Skeletal muscle tissue (tissue), 4 donors: ENCODE measurements around the gene NHP2. TPM values are rescaled to one million over a fixed set of nuclear protein-coding genes. Genes with fewer than 3 reads are reported as not detected.

ENCODE experiments used
- H3K27ac ChIP-seq: one replicate; pipeline ENCODE4 v1.7.0; 2013; ENCODE audit warnings: mild to moderate bottlenecking, low read depth, low read length, inconsistent platforms
- H3K27me3 ChIP-seq, 3 donors: one replicate each; pipeline ENCODE4 v1.7.0; 2013; ENCODE audit warnings: low read length in 3 of 3; ENCODE audit not compliant: control insufficient read depth in 3 of 3, insufficient read depth in 3 of 3
- H3K36me3 ChIP-seq, 3 donors: one replicate each; pipeline ENCODE4 v1.7.0; 2013; ENCODE audit warnings: low read length in 3 of 3; ENCODE audit not compliant: control insufficient read depth in 3 of 3, insufficient read depth in 3 of 3
- H3K4me1 ChIP-seq, 3 donors: one replicate each; pipeline ENCODE4 v1.7.0; 2013; ENCODE audit warnings: low read length in 3 of 3, mild to moderate bottlenecking in 3 of 3; ENCODE audit not compliant: control insufficient read depth in 3 of 3, insufficient read depth in 3 of 3
- H3K4me3 ChIP-seq, 3 donors: one replicate each; pipeline ENCODE4 v1.7.0; 2013; ENCODE audit warnings: low read length in 3 of 3
- H3K9ac ChIP-seq, 3 donors: one replicate each; pipeline ENCODE4 v1.7.0; 2013; ENCODE audit warnings: low read length in 3 of 3, mild to moderate bottlenecking in 3 of 3, moderate library complexity in 2 of 3, low read depth in 1 of 3
- H3K9me3 ChIP-seq, 3 donors: one replicate each; pipeline ENCODE4 v1.7.0; 2013; ENCODE audit warnings: low read length in 3 of 3; ENCODE audit not compliant: control insufficient read depth in 3 of 3
- total RNA-seq: library from RNA; depleted of rRNA; stranded (reverse); fragments of >200 nt; gene quantifications from one replicate; pipeline ENCODE4 v1.2.3, GENCODE V29; 2014
- donor health status: Osteomylitis.

Gene NHP2
- total RNA-seq, 1 donor from 2014 or later = 77.8 TPM

DNA sequence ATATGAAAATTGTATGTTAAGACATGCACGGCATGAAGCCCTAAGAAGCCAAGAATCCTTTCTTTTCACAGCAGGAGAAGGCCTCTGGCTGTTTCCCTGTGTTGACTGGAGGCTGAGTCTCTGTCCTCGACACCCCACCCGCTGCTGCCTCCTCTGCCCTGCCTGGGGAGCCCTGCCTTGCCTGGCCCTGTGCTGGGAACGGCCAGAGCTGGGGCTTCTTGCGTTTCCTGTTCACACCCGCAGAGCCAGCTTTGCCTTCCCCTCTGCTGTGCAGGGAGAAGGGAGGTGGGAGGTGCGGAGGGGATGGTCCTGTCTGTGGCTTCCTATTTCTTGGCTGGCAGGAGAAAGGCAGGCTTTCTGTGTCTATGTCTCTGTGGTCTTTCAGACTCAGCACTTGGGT lies 40.3 kb upstream of the NHP2 start:
- Histone ChIP-seq H3K36me3 (no peaks in the 10 kb centered on the region), H3K4me3 (no peak overlapping the region), H3K9me3 (no peaks in the 10 kb centered on the region), H3K9ac (no peak overlapping the region), H3K4me1 (no peaks in the 10 kb centered on the region), H3K27ac (no peak overlapping the region), H3K27me3 (peaks cover 4 to 11% (median 6%) of the 10 kb centered on the region in 3 donors)

DNA sequence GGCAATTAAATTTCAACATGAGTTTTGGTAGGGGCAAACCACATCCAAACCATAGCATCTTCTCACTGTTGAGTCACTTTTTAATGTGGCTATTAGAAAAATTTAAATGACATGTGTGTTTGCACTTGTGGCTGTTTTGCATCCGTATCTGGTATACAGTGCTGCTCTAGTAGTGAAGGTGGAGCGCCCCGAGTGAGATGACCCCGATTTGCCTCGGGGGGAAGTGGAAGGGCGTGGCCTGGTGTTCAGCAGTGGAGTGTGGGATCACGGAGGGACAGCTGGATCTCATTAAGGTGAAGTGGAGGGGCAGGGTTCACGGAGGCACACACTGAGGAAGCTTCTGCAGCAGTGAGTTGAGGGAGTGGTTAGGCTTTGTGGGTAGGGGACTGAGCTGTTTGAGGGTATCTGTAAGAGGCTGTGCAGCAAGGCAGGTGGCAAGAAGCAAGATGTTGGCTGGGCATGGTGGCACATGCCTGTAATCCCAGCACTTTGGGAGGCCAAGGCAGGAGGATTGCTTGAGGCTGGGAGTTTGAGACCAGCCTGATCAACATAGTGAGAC lies 39.6 kb upstream of the NHP2 start:
- Histone ChIP-seq H3K27ac (no peak overlapping the region), H3K4me1 (no peaks in the 10 kb centered on the region), H3K36me3 (no peaks in the 10 kb centered on the region), H3K9ac (no peak overlapping the region), H3K9me3 (no peaks in the 10 kb centered on the region), H3K27me3 (peaks cover 4 to 11% (median 6%) of the 10 kb centered on the region in 3 donors), H3K4me3 (no peak overlapping the region)

DNA sequence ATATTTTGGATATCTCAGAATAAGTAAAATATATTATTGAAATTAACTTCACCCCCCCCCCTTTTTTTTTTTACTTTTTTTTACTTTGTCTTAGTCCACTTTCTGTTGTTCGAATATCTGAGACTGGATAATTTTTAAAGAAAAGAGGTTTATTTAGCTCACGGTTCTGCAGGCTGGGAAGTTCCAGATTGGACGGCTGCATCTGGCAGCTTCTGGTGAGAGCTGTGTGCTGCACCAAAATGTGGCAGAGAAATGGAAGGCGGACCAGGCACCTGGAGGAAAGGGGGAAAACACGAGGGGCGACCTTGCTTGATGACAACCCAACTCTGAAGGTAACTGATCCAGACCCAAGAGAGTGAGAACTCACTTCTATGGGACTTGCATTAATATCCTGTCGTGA lies 39.1 kb upstream of the NHP2 start:
- H3K4me1 ChIP-seq = no peaks in the 10 kb centered on the region
- no peaks in the 10 kb centered on the region for H3K36me3 ChIP-seq
- no peak overlapping the region for H3K27ac ChIP-seq
- H3K4me3 ChIP-seq = no peak overlapping the region
- H3K9ac ChIP-seq = no peak overlapping the region
- H3K27me3 ChIP-seq = peaks cover 4 to 11% (median 6%) of the 10 kb centered on the region in 3 donors
- H3K9me3 ChIP-seq = no peaks in the 10 kb centered on the region

DNA sequence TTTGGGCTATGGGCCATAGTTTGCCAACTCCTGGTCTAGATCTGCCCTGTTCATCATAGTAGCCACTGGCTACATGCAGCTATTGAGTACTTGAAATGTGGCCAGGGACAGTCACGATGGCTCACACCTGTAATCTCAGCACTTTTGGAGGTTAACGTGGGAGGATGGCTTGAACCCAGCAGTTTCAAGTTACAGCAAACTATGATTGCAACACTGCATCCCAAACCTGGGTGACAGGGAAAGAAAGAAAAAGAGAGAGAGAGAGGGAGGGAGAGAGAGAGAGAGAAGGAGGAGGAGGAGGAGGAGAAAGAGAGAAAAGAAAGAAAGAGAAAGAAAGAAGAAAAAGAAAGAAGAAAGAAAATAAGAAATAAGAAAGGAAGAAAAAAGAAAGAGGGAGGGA lies 38.6 kb upstream of the NHP2 start:
- Histone ChIP-seq H3K9ac (no peak overlapping the region), H3K9me3 (no peaks in the 10 kb centered on the region), H3K4me3 (no peak overlapping the region), H3K36me3 (no peaks in the 10 kb centered on the region), H3K27ac (no peak overlapping the region), H3K4me1 (no peaks in the 10 kb centered on the region), H3K27me3 (peaks cover 4 to 11% (median 6%) of the 10 kb centered on the region in 3 donors)

DNA sequence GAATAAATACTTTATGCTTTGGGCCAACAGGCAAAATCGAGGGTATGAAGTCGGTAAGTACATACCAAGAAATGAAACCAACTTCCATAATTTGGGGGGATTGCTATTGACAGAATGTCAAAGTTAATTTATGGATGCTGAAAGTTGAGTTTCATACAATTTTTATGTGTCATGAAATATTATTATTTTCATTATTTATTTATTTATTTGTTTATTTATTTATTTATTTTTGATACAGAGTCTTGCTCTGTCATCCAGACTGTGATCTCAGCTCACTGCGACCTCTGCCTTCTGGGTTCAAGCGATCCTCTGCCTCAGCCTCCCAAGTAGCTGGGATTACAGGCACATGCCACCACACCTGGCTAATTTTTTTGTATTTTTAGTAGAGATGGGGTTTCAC lies 38.0 kb upstream of the NHP2 start:
- H3K4me3 ChIP-seq = no peak overlapping the region
- peaks cover 4 to 11% (median 6%) of the 10 kb centered on the region in 3 donors for H3K27me3 ChIP-seq
- H3K9ac ChIP-seq = no peak overlapping the region
- no peak overlapping the region for H3K27ac ChIP-seq
- H3K4me1 ChIP-seq = no peaks in the 10 kb centered on the region
- no peaks in the 10 kb centered on the region for H3K9me3 ChIP-seq
- no peaks in the 10 kb centered on the region for H3K36me3 ChIP-seq

DNA sequence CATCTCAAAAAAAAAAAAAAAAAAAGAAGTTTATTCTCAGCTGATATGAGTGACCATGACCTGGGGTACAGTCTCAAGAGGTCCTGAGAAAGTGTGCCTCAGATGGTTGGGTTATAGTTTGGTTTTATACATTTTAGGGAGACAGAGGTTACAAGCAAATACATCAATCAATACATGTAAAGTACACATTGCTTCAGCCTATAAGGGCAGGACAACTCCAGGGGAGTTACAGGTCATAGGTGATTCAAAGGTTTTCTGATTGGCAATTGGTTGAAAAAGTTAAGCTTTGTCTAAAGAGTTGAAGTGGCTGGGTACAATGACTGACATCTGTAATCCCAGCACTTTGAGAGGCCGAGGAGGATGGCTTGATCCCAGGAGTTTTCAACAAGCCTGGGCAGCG lies 35.7 kb upstream of the NHP2 start:
- H3K27me3 ChIP-seq = peaks cover 4 to 11% (median 6%) of the 10 kb centered on the region in 3 donors

DNA sequence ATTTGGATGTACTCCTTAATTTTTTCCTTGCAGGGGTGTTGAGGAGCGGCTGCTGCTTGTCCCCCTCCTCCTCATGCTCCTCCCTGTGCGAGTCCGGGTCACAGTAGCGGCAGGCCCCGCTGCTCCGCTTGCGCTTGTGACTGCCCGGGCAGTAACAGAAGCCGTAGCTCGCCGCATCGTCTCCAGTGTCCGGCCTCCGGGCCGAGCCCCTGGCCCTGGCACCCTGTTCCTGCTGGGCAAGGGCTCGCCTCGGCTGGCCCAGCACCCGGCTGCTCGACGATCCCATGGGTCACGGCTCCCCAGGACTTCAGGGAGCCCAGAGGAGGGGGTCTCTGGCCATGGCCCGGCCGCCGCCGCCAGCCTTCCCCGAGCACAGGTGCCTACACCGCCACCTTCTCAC lies 33.3 kb upstream of the NHP2 start, which contains the start of gene GMCL2:
Gene GMCL2, minus strand, starts transcription at position 358 of the 400 bp plus-strand sequence. Its CDS starts 72 bp downstream, at position 286.
- Histone ChIP-seq H3K36me3 (no peaks in the 10 kb centered on the region), H3K4me3 (no peak within 1 kb of the TSS)

More for the DNA sequence above, 35.7 kb upstream of the NHP2 start:
- Histone ChIP-seq H3K9ac (no peak overlapping the region), H3K36me3 (no peaks in the 10 kb centered on the region), H3K4me1 (no peaks in the 10 kb centered on the region), H3K9me3 (no peaks in the 10 kb centered on the region), H3K27ac (no peak overlapping the region), H3K4me3 (no peak overlapping the region)

DNA sequence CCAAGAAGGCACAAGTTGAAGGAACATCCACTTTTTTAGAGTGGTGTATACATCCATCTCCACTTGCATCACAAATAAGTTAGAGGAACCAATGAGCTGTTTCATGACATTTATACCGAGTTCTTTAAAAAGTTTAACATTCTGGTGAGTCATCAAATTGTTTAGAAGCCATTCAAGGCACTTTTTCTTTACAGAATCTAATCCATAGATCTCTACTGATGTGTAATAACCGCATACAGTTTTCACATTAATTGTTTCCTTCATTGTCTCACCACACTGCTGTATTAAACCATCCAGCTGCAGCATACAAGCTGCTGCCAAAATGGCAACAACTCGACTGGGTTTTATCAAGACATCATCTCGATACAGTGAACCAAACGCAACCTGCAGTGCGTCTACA lies 32.7 kb upstream of the NHP2 start:
- Histone ChIP-seq H3K27ac (no peak overlapping the region), H3K9ac (no peak overlapping the region), H3K9me3 (no peaks in the 10 kb centered on the region), H3K27me3 (no peaks in the 10 kb centered on the region), H3K36me3 (no peaks in the 10 kb centered on the region), H3K4me1 (no peaks in the 10 kb centered on the region), H3K4me3 (no peak overlapping the region)

More for the DNA sequence above, 33.3 kb upstream of the NHP2 start, which contains the start of gene GMCL2:
- Histone ChIP-seq H3K9me3 (no peaks in the 10 kb centered on the region), H3K4me1 (no peaks in the 10 kb centered on the region), H3K27ac (no peak within 1 kb of the TSS), H3K9ac (no peak within 1 kb of the TSS), H3K27me3 (no peaks in the 10 kb centered on the region)

DNA sequence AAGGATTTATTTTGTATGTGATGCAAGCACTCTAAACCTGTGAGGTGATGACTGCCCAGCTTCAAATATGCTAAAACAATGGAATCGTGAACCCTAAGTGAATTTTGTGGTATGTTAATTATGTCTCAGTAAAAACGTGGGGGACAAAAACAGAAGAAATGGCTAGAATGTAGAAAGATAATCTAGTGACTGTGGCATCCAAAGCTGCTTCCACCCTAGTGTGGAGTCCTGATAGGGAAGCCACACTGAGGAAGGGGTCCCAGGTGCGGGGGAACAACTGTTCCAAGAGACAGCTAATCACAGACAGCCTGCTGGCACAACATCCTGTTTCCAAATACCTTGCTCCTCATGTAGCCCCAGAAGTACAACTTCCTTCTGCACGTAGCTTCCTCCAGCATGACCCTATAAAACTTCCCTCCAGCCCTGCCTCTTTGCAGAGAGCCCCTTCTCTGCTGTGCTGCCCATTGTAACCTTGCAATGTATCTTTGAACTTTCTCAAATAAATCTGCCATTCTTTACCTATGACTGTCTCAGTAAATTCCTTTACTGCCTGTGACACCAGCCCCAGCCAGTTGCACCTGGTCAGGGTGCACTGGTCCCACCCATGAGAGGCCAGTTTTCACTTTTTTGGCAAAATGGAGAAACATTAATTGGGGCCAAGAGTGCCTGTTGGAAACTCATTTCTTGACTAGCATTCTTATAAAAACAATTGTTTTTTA lies 28.6 kb upstream of the NHP2 start:
- H3K36me3 ChIP-seq = no peaks in the 10 kb centered on the region
- no peaks in the 10 kb centered on the region for H3K4me1 ChIP-seq
- no peaks in the 10 kb centered on the region for H3K9me3 ChIP-seq
- H3K9ac ChIP-seq = no peak overlapping the region
- no peak overlapping the region for H3K27ac ChIP-seq
- no peak overlapping the region for H3K4me3 ChIP-seq
- H3K27me3 ChIP-seq = no peaks in the 10 kb centered on the region

DNA sequence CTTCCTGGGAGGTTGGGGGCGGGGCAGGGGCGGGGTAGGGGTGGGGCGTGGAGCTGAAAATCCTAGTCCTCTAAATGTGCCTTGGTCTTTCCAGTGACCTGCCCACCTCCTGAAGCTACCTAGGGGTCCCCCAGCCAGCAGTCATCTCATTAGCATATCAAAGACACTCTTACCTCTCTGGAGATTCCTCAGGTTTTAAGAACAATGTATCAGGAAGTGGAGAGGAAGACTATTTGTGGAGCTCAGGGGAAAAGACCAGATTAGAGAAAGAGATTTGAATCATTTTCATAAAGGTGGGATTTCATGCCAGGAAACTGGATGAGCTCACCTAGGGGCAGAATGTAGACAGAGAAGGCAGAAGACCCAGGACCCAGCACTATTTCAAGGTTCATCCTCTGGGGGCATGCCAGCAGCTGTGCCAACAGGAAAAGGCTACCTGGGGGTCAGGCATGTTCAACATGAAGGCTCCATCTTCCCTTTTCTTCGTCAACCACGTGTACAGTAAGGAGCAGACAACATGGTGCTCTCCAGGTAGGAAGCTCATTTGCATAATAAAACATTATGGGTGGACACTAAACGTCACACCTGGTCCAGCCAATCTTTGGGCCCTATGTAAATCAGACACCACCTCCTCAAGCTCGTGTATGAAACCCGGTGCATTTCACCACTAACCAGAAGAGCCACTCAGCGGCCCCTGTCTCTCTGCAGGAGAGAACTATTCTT lies 26.6 kb upstream of the NHP2 start:
- no peak overlapping the region for H3K9ac ChIP-seq
- H3K36me3 ChIP-seq = no peaks in the 10 kb centered on the region
- no peaks in the 10 kb centered on the region for H3K27me3 ChIP-seq
- H3K27ac ChIP-seq = no peak overlapping the region
- H3K4me3 ChIP-seq = no peak overlapping the region
- no peaks in the 10 kb centered on the region for H3K9me3 ChIP-seq
- H3K4me1 ChIP-seq = no peaks in the 10 kb centered on the region
